HUES6 (cell line): ENCODE data around the gene MCHR1.
"Not testable (repeated sequence)": the region's sequence is repeated elsewhere in the genome, so short reads cannot be mapped to it uniquely, and the experiment has no call there.

ENCODE experiments used
- H3K27ac ChIP-seq: 2 replicates; pipeline ENCODE4 v1.7.0; 2013; ENCODE audit warnings: low read depth, mild to moderate bottlenecking, low read length, inconsistent platforms
- H3K27me3 ChIP-seq: 2 replicates; pipeline ENCODE4 v1.6.1; 2013; ENCODE audit warnings: low read length; ENCODE audit not compliant: control insufficient read depth, insufficient read depth
- H3K36me3 ChIP-seq: 2 replicates; pipeline ENCODE4 v1.6.1; 2013; ENCODE audit warnings: low read length; ENCODE audit not compliant: control insufficient read depth, insufficient read depth
- H3K4me1 ChIP-seq: 2 replicates; pipeline ENCODE4 v1.6.1; 2013; ENCODE audit warnings: low read length; ENCODE audit not compliant: control insufficient read depth, insufficient read depth
- H3K4me3 ChIP-seq: 2 replicates; pipeline ENCODE4 v1.5.1; 2013; ENCODE audit warnings: low read depth, low read length
- H3K9ac ChIP-seq: one replicate; pipeline ENCODE4 v1.6.1; 2013; ENCODE audit warnings: mild to moderate bottlenecking, low read length
- H3K9me3 ChIP-seq: 2 replicates; pipeline ENCODE4 v1.6.1; 2013; ENCODE audit warnings: low read depth, low read length; ENCODE audit not compliant: control insufficient read depth, insufficient read depth

Gene MCHR1

DNA sequence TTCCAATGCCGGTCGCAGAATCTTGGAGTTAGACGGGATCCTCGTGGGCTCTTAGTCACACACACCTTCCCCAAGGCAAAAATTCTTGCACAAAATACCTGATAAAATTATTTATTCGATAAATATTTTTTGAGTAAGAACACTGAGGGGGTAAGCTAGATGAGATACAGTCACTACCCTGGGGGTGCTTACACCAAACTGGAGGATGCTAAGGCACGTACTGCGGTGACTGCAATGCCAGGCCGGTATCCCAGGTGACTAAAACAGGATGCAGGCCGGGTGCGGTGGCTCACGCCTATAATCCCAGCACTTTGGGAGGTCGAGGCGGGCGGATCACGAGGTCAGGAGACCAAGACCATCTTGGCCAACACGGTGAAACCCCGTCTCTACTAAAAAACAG is 41.0 kb upstream of the MCHR1 start:
- peaks cover 8% of the 10 kb centered on the region; the same call in 1 of the 2 replicates for H3K4me1 ChIP-seq
- H3K27ac ChIP-seq: no peak overlapping the region
- no peak overlapping the region for H3K9ac ChIP-seq
- no peaks in the 10 kb centered on the region for H3K36me3 ChIP-seq
- no peaks in the 10 kb centered on the region for H3K9me3 ChIP-seq
- H3K4me3 ChIP-seq: no peak overlapping the region
- H3K27me3 ChIP-seq: no peaks in the 10 kb centered on the region

DNA sequence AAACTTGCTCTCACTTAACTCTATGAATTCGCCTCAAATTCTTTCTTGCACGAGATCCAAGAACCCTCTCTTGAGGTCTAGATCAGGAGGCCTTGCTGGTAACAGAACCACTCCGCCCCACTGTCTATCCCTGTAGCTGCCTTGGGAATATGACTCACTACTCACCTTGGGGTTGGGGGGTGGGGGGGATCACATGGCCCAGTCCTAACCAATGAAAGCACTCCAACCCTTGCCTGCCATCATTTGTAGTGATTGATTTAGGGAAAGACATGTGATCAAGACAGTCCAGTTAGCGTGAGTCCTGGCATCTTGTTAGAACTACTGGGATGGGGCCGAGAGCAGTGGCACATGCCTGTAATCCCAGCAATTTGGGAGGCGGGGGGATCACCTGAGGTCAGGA is 38.0 kb upstream of the MCHR1 start:
- Histone ChIP-seq H3K9me3 (no peaks in the 10 kb centered on the region), H3K4me3 (no peak overlapping the region), H3K27me3 (no peaks in the 10 kb centered on the region), H3K9ac (no peak overlapping the region), H3K36me3 (no peaks in the 10 kb centered on the region), H3K27ac (no peak overlapping the region), H3K4me1 (no peaks in the 10 kb centered on the region)

DNA sequence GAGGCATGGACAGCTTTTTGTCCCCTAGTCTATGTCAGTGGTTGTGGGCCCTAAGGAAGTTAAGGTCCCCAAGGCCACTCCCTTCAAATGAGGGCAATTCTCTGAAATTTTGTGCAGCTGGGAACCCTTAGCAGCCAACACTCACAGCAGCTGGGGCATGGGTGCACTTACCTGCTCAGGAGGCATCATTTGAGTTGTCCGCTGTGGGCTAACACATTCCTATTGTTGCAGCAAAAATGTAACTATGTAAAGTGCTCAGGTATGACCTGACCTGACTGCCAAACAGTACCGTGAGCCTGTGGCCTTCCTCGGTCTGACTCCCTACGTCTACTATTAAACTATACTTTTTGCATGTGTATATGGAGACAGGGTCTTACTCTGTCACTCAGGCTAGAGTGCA is 37.0 kb upstream of the MCHR1 start:
- Histone ChIP-seq H3K4me1 (no peaks in the 10 kb centered on the region), H3K4me3 (no peak overlapping the region), H3K27ac (no peak overlapping the region), H3K9me3 (no peaks in the 10 kb centered on the region), H3K9ac (no peak overlapping the region), H3K36me3 (no peaks in the 10 kb centered on the region), H3K27me3 (no peaks in the 10 kb centered on the region)

DNA sequence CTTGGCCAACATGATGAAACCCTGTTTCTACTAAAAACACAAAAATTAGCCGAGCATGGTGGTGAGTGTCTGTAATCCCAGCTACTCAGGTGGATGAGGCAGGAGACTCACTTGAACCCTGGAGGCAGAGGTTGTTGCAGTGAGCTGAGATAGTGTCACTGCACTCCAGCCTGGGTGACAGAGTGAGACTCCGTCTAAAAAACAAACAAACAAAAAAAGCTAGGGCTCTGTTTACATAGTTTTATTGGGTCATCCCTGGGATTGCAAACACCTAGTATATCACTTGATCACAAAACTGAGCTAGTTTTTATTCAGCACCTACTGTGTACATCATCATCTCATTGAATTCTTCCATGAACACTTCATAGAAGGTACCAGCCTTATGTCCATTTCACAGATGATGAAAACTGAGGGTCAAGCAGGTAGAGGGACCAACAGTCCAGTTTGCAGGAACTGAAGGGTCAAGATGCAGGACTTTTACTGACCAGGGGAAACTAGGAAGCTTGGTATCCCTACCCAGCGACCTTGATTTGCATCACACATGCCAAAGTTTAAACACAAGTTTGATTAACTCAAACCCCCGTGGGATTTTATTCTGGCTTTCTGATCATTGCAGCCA is 33.6 kb upstream of the MCHR1 start:
- Histone ChIP-seq H3K9ac (no peak overlapping the region), H3K4me3 (no peak overlapping the region), H3K4me1 (no peaks in the 10 kb centered on the region)

DNA sequence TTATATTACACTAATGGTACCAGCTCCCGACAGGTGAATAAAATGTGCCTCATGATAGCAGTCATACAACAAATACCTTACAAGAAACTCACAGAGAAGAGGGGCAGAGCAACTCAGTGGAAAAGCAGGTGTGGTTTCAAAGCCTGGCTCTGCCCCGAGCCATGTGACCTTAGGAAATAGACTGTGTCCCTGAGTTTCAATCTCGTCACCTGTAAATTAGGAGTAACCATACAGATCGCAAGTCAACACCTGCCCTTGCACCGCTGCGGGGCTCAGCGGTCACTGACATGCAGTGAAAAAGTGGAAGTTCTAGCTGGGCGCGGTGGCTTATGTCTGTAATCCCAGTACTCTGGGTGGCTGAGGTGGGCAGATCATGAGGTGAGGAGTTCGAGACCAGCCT is 30.9 kb upstream of the MCHR1 start:
- no peak overlapping the region for H3K27ac ChIP-seq
- no peaks in the 10 kb centered on the region for H3K36me3 ChIP-seq
- no peaks in the 10 kb centered on the region for H3K27me3 ChIP-seq
- peaks cover 10% of the 10 kb centered on the region; the same call in 1 of the 2 replicates for H3K4me1 ChIP-seq
- no peak overlapping the region for H3K4me3 ChIP-seq
- no peaks in the 10 kb centered on the region for H3K9me3 ChIP-seq
- no peak overlapping the region for H3K9ac ChIP-seq

More for the DNA sequence above, 33.6 kb upstream of the MCHR1 start:
- Histone ChIP-seq H3K9me3 (no peaks in the 10 kb centered on the region), H3K27me3 (no peaks in the 10 kb centered on the region), H3K36me3 (no peaks in the 10 kb centered on the region), H3K27ac (no peak overlapping the region)

DNA sequence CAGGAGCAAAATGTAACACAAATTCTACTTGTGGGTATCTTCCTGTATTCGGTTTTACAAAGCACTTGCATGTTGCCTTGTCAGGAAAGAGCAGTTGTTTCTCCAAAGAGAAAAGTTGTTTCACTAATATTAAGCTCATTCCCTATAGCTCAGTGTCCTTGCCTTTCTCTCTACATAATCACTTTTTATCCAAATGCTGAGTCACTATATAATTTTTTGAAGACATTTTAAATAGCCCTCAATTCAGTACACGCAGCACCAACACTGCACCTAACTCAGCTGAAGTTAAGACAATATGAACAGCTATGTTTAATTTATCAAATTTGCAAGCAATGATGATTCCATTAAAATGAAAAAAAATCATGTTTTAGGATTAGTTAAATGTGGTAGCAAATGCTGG is 28.2 kb upstream of the MCHR1 start:
- peak overlapping the region; percentile 79; the same call in 1 of the 2 replicates for H3K4me3 ChIP-seq
- no peaks in the 10 kb centered on the region for H3K9me3 ChIP-seq
- H3K4me1 ChIP-seq: peaks cover 16% of the 10 kb centered on the region; the same call in 1 of the 2 replicates
- peak overlapping the region; percentile 97 for H3K9ac ChIP-seq
- no peaks in the 10 kb centered on the region for H3K36me3 ChIP-seq
- peak overlapping the region; percentile 96; the same call in 1 of the 2 replicates for H3K27ac ChIP-seq
- no peaks in the 10 kb centered on the region for H3K27me3 ChIP-seq

DNA sequence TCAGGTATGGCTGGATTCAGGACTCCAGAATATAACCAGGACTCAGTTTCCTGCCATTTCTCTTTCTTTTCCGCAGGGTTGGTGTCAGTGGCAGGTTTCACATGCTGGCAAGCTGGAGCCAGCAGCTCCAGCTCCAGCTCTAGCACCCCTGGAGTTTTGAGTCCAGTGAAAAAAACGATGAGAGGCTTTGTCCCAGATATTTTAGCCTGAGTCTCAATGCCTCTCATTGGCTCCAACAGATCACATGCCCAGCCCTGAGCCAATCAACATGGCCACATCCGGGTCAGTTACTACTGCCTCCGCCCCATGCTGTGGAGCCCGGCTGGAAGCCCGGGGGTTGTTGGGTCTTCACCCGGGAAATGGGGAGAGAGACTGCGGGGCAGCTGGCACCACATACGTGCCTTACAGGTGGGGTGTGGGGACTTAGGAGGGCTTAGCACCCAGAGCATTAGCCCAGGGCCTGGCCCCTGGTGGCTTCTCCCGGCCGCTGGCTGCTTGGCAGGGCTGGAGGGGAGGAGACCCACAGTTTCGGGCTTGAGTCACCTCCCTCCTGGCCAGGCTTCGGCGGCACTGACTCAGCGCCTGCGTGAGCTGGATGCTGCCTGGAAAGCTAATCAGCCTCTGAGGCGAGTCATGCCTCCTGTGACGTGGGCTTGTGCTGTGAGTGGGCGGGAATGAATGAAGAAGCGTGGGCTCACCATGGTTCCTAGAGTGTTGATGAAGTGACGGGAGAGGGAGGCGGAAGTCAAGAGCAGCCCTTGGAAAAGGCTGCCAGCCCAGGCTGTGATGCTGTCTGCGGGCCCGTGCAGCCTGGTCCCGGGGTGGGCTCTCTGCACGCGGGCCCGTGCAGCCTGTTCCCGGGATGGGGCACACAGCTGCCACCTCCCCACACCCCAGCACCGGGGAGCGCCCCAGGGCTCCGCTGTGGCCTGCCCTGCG is 27.5 kb upstream of the MCHR1 start:
- Histone ChIP-seq H3K27me3 (no peaks in the 10 kb centered on the region), H3K4me1 (peaks cover 16% of the 10 kb centered on the region; the same call in 1 of the 2 replicates), H3K4me3 (peak overlapping the region; percentile 79), H3K36me3 (no peaks in the 10 kb centered on the region), H3K9me3 (no peaks in the 10 kb centered on the region), H3K27ac (peak overlapping the region; percentile 96), H3K9ac (peak overlapping the region; percentile 97)

DNA sequence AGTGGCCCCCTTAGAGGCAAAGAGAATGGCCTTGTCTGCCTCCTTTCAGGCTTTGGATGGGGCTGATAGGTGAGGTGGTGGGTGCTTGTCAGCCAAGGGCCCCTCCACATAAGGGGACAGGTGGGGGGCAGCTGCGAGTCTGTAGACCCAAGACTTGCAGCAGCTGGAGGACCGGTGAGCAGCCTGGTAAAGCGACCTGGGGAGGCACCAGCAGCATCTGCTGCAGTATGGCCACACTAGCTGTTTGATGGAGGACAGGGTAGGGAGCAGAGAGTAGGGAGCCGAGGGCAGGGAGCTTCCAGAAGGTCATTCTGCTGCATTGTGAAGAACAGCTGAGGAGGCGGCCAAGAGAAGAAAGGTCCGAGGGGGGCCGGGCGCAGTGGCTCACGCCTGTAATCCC is 25.9 kb upstream of the MCHR1 start:
- H3K36me3 ChIP-seq: no peaks in the 10 kb centered on the region
- H3K27ac ChIP-seq: no peak overlapping the region
- no peak overlapping the region for H3K4me3 ChIP-seq
- peak overlapping the region; percentile 20 for H3K9ac ChIP-seq
- no peaks in the 10 kb centered on the region for H3K9me3 ChIP-seq
- peaks cover 16% of the 10 kb centered on the region; the same call in 1 of the 2 replicates for H3K4me1 ChIP-seq
- H3K27me3 ChIP-seq: no peaks in the 10 kb centered on the region

DNA sequence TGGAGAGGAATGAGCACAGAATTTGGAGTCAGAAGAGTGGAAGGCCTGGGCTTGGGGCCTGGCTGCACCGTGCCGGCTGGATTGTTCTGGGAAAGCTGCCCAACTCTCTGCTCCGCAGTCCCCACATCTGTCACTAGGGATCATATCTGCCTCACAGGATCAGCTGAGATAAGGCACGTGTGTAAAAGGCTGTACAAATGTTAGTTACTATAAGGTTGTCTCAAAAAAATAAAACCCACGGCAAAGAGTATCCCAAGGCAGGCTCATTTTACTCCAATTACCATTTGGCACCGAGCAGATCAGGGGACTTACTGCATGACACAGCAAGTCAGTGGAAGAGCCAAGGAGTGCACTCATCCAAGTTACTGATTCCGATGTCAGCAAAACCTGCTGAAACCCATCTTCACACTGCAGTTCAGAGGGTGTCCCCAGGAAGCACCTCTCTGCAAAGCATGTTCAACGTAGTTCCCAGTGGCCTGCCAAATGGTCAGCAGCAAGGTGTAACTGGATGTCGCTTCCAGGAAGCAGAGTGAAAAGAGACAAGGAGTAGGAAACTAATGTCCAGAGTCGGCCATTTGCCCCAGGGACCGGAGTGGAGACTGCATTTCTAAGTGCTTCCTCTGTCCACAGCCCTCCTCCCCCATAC is 24.6 kb upstream of the MCHR1 start:
- Histone ChIP-seq H3K9ac (no peak overlapping the region), H3K4me1 (peaks cover 16% of the 10 kb centered on the region; the same call in 1 of the 2 replicates), H3K36me3 (no peaks in the 10 kb centered on the region), H3K4me3 (no peak overlapping the region), H3K27me3 (no peaks in the 10 kb centered on the region), H3K27ac (no peak overlapping the region), H3K9me3 (no peaks in the 10 kb centered on the region)

DNA sequence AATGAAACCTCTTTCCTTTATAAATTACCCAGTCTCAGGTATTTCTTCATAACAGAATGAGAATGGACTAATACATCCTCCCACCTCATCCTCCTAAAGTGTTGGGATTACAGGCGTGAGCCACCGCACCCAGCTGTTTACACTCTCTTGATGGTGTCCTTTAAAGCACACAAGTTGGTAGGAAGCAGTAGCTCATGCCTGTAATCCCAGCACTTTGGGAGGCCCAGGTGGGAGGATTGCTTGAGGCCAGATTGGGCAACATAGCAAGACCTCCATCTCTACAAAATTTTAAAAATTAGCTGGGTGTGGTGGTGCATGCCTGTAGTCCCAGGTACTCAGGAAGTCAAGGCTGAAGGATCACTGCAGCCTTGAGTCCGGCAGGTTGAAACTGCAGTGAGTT is 23.3 kb upstream of the MCHR1 start:
- H3K9ac ChIP-seq, H3K27ac ChIP-seq, H3K9me3 ChIP-seq, H3K4me3 ChIP-seq, H3K27me3 ChIP-seq, H3K36me3 ChIP-seq: not testable (repeated sequence)
- H3K4me1 ChIP-seq: peaks cover 16% of the 10 kb centered on the region; the same call in 1 of the 2 replicates

DNA sequence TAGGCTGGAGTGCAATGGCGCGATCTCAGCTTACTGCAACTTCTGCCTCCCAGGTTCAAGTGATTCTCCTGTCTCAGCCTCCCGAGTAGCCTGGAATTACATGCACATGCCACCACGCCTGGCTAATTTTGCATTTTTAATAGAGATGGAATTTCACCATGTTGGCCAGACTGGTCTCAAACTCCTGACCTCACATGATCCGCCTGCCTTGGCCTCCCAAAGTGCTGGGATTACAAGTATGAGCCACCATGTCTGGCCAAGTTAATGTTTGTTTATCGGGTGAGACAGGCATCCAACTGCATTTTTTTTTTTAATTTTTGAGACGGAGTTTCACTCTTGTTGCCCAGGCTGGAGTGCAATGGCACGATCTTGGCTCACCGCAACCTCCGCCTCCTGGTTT is 22.6 kb upstream of the MCHR1 start:
- H3K9ac ChIP-seq, H3K27me3 ChIP-seq, H3K9me3 ChIP-seq, H3K4me3 ChIP-seq, H3K36me3 ChIP-seq, H3K27ac ChIP-seq: not testable (repeated sequence)
- peaks cover 12% of the 10 kb centered on the region; the same call in 1 of the 2 replicates for H3K4me1 ChIP-seq
